Adrenal gland (tissue), 12 donors: Measurements from ENCODE around the gene CLASP1. TPM values are rescaled to one million over a fixed set of nuclear protein-coding genes. Genes with fewer than 3 reads are reported as not detected.

ENCODE experiments used
- DNase-seq, 7 donors: peaks; one replicate each; pipeline ENCODE4 v3.0.0-alpha.2; 2019 to 2020
- H3K27ac ChIP-seq, 5 donors: fragments of 200-600 bp; sonication (generic) in 4 of 5; 1 replicate in 3 of 5; 2 replicates in 2 of 5; pipeline versions ENCODE4 v1.5.1 to v1.8.0; 2016 to 2020; ENCODE audit warnings: mild to moderate bottlenecking in 1 of 5
- H3K27me3 ChIP-seq: fragments of 200-600 bp; 2 replicates; pipeline ENCODE4 v1.8.0; 2021
- H3K36me3 ChIP-seq, 2 donors: fragments of 200-600 bp; replicated peaks in 1 of 2; 1 replicate in 1 of 2; 2 replicates in 1 of 2; pipeline versions ENCODE4 v1.5.1 to v1.8.0; 2018 to 2022
- H3K4me1 ChIP-seq, 2 donors: fragments of 200-600 bp; replicated peaks in 1 of 2; 1 replicate in 1 of 2; 2 replicates in 1 of 2; pipeline versions ENCODE4 v1.5.1 to v1.8.0; 2018 to 2021
- H3K4me3 ChIP-seq, 4 donors: fragments of 200-600 bp; sonication (generic) in 3 of 4; one replicate each; pipeline ENCODE4 v1.5.1; 2016 to 2018
- H3K9me3 ChIP-seq, 3 donors: fragments of 200-600 bp; sonication (generic) in 1 of 3; replicated peaks in 1 of 3; 1 replicate in 2 of 3; 2 replicates in 1 of 3; pipeline versions ENCODE4 v1.5.1 to v1.8.0; 2016 to 2021
- CTCF ChIP-seq, 6 experiments: fragments of 450-650 bp in 4 of 6; fragments of 200-600 bp in 2 of 6; sonication (generic) in 1 of 6; IDR thresholded peaks; 1 replicate in 5 of 6; 2 replicates in 1 of 6; pipeline versions ENCODE4 v1.5.1 to v1.8.0; 2016 to 2021; ENCODE audit warnings: antibody characterized with exemption in 6 of 6, mild to moderate bottlenecking in 2 of 6, moderate library complexity in 1 of 6
- POLR2A ChIP-seq, 2 donors: fragments of 450-650 bp; IDR thresholded peaks; one replicate each; pipeline ENCODE4 v1.6.1; 2017; ENCODE audit warnings: antibody characterized with exemption in 2 of 2, mild to moderate bottlenecking in 2 of 2, moderate library complexity in 1 of 2
- WGBS, 4 donors: extraction: QIAGEN DNeasy Blood & Tissue Kit in 2 of 4; methylation state at CpG; one replicate each; pipeline versions ENCODE4 v1.1.5 to v1.1.7; 2013 to 2017; 5-methylcytosine and 5-hydroxymethylcytosine counted together
- intact Hi-C, 2 donors: fragments of 100-400 bp; cut with DNase I; formaldehyde crosslinking; loops; one replicate each; pipeline versions ENCODE4 v1.14.1 to v1.15.0; 2022 to 2023
- polyA plus RNA-seq, 3 donors: library from polyadenylated mRNA; stranded (reverse); fragments of 200-250 nt in 2 of 3; fragments of 350-450 nt in 1 of 3; fragmentation: Illumina TruSeq in 1 of 3; extraction: RNeasy Lipid Tissue Mini Kit (QIAGEN cat#74804) in 1 of 3; gene quantifications; one replicate each; pipeline ENCODE4 v1.2.3, GENCODE V29; 2013 to 2014
- total RNA-seq, 9 donors: library from RNA; depleted of rRNA in 4 of 9; stranded (reverse); fragments of >200 nt in 4 of 9; fragments of 120-200 nt in 1 of 9; fragmentation: NEBNext Ultra II Directional in 1 of 9; extraction: Animal tissue kit (Norgen Biotek cat#: 25700) in 1 of 9; gene quantifications; one replicate each; pipeline versions ENCODE4 v1.1.0 to v1.2.4, GENCODE V29; 2013 to 2023
- donor health status: healthy with polysubstance abuse.
- donor health status: Bipolar disorder and iron deficiency.
- donor health status: DM: yes; HTN: yes; CAD: no.
- donor health status: DM: no; HTN: no; CAD: no.
- donor health status: DM: no; HTN: no; CAD: no.
- donor health status: DM: yes; HTN: yes; CAD: no.

CLASP1 gene
- total and polyA plus RNA-seq, 12 donors, result 14.9 to 66.1 (median 53.4) TPM

DNA sequence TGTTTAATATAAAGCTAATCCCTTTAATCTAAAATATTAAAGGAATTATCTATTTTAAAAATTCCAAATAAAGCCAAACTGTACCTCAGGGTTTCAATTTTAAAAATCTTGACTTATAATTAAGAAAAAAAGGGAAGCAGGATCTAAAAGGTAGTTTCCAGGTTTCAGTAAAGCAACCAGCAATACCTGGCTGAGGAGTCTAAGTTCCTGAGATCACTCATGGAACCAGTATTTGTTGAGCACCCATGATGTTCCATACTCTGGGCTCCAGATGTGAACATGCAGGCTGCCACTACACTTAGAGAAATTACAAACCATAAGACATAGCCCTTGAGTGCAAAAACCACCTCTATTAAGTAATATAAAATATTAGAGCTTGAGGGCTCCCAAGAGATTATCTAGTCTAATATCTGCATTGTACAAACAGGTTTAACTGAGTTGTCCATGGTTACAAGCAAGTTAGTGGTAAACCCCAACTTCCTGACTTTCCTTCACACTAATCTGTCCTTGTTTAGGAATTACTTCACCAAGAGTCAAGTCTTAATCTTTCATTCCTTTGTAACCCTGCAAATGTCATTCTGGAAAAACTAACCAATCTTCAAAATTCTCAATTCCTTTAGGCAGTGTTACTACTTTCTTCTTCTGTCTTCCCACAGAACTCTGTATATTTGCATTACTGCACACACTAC, 49.2 kb downstream of the CLASP1 start:
- no peak overlapping the region for H3K27ac ChIP-seq
- H3K4me3 ChIP-seq, result no peak overlapping the region
- H3K27me3 ChIP-seq, result no peaks in the 10 kb centered on the region
- H3K4me1 ChIP-seq, result peaks cover 13 to 51% of the 10 kb centered on the region in 2 donors
- TF ChIP-seq CTCF (IDR thresholded peaks at IDR 0.05), result no peak
- TF ChIP-seq POLR2A (IDR thresholded peaks at IDR 0.05), result no peak
- no peaks in the 10 kb centered on the region for H3K36me3 ChIP-seq
- no peaks in the 10 kb centered on the region for H3K9me3 ChIP-seq
- no peak for DNase-seq
- intact Hi-C loops, result loop anchor here in 1 of 2 donors (5.0 to 10.0 kb wide), 2 partner anchors 52 to 115 kb away; no protein-coding TSS in a partner anchor

DNA sequence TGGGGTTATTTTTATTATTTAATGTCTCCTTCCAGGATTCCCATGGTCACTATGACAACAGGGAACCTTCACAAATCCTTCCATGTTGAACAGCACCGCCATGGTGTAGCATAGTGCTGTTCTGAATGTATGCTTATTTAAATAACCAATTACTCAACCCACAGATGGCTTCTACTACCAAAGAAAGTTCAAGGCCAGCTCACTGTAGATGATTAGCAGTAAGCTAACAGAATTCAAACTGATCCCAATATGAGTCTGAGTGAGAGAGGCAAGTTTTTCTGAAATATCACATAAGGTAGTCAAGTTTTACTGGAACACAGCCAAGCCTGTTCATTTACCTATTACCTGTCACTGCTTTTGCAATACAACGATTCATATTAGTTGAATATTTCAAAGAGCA, 51.2 kb downstream of the CLASP1 start:
- peak overlapping the region in 2 of 5 donors; percentile 31 to 37 for H3K27ac ChIP-seq
- no peak overlapping the region for H3K4me3 ChIP-seq
- intact Hi-C loops, result loop anchor here in 1 of 2 donors (10.0 kb wide), 1 partner anchor 117 kb away; no protein-coding TSS in a partner anchor
- no peak for DNase-seq
- no peaks in the 10 kb centered on the region for H3K36me3 ChIP-seq
- WGBS, 4 donors, result 51 to 68% (median 62%) methylated on average over 2 of the region's 2 CpGs
- no peaks in the 10 kb centered on the region for H3K27me3 ChIP-seq
- H3K9me3 ChIP-seq, result no peaks in the 10 kb centered on the region
- H3K4me1 ChIP-seq, result peaks cover 12 to 49% of the 10 kb centered on the region in 2 donors
- TF ChIP-seq CTCF (IDR thresholded peaks at IDR 0.05) (no peak), POLR2A (IDR thresholded peaks at IDR 0.05) (no peak)

DNA sequence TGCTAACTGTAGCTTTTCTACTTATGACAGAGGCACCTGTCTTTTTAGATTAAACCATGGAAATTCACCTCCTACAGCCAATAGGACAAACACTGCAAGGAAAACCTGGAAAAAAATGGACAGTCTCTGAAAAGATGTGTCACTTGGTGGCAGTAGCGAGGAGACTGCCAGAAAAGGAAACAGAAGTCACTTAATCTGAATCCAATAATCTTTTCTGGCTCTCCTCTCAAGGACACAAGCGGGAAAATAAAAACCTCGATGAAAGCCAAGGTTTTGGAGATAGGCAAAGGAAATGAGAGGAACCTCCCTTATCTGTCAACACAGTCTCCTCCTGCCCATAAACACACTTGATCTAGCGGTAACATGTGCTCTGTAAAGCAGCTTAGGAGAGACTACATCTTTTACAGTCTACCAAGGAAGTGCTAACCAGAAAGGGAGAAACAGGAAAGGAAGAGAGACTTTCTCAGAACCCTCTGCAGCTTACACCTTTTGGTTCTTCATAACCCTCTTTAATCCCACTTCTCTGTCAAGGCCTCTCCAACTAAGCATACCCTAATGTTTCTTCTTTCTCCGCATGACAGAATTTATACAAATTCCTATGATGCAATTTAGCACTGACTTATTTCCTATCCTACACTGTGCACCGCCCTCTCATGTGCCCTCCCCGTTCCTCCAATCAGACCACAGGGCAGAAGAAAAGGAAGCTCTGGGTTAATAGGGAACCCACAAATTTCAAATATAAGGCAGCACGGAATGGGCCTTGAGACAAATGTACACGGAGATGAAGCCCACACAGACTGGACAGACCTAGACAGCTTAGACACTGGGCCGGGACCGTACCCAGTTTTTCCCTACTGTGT, 52.8 kb downstream of the CLASP1 start:
- peak overlapping the region in 1 of 4 donors; percentile 41 for H3K4me3 ChIP-seq
- 18 to 27% (median 23%) methylated on average over 11 of the region's 11 CpGs for WGBS, 4 donors
- intact Hi-C loops, result loop anchor here in 1 of 2 donors (10.0 kb wide), 1 partner anchor 118 kb away; no protein-coding TSS in a partner anchor
- no peaks in the 10 kb centered on the region for H3K36me3 ChIP-seq
- H3K4me1 ChIP-seq, result peaks cover 5 to 49% of the 10 kb centered on the region in 2 donors
- no peaks in the 10 kb centered on the region for H3K27me3 ChIP-seq
- peak; percentile 48 to 82 (median 65) for DNase-seq
- H3K9me3 ChIP-seq, result no peaks in the 10 kb centered on the region
- peak; percentile 38 to 68 (median 49) for TF ChIP-seq CTCF (IDR thresholded peaks at IDR 0.05)
- TF ChIP-seq POLR2A (IDR thresholded peaks at IDR 0.05), result no peak
- H3K27ac ChIP-seq, result peak overlapping the region in 4 of 5 donors; percentile 54 to 80 (median 68)
